ENCODE results near the gene GNG3.

The GNG3 gene

DNA sequence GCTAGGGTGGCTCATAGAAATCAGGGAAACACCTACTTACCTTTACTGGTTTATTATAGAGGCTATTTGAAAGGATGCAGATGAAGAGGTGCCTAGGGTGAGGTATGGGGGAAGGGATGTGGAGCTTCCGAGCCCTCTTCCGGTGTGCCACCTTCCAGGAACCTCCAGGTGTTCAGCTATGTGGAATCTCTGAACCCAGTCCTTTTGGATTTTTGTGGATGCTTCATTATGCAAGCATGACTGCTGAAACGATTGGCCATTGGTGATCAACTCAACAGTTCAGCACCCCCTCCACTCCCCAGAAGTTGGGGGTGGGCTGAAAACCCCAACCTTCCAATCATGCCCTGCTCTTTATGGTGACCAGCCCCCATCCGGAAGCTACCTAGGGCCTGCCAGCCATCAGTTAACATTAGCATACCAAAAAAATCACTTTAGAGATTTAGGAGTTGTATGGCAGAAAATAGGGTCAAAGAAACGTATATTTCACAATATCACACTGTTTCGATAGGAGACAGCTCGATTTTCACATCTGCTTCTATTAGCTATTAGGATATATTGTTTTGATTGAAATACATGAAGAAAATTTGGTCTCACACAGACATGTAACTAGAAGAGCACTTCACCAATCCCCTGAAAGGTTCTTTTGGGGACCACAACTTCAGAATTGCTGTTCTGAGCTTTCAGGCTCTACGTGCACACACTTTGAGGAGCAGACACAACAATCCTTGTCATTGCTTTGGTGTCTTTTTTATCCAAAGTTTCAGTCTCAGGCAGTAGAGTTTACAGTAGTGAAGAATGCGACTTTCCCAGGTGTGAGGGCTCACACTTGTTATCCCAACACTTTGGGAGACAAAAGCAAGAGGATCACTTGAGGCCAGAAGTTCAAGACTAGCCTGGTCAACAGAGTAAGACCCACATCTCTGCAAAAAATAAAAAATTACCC is 50.6 kb downstream of the GNG3 start:
- Histone ChIP-seq H3K4me2 (ENCODE audit: low read length) (no peak overlapping the region), H3K4me3 (ENCODE audit: low read length) (no peak overlapping the region)
- no peak for TF ChIP-seq EZH2phosphoT487 (IDR thresholded peaks at IDR 0.05; ENCODE audit: borderline replicate concordance, low read length)
- TF ChIP-seq, protein P1, sequence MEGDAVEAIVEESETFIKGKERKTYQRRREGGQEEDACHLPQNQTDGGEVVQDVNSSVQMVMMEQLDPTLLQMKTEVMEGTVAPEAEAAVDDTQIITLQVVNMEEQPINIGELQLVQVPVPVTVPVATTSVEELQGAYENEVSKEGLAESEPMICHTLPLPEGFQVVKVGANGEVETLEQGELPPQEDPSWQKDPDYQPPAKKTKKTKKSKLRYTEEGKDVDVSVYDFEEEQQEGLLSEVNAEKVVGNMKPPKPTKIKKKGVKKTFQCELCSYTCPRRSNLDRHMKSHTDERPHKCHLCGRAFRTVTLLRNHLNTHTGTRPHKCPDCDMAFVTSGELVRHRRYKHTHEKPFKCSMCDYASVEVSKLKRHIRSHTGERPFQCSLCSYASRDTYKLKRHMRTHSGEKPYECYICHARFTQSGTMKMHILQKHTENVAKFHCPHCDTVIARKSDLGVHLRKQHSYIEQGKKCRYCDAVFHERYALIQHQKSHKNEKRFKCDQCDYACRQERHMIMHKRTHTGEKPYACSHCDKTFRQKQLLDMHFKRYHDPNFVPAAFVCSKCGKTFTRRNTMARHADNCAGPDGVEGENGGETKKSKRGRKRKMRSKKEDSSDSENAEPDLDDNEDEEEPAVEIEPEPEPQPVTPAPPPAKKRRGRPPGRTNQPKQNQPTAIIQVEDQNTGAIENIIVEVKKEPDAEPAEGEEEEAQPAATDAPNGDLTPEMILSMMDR (IDR thresholded peaks at IDR 0.05; ENCODE audit: low read depth, low read length, poor library complexity, severe bottlenecking): no peak

More for the DNA sequence above, 50.6 kb downstream of the GNG3 start:
- Histone ChIP-seq H3K4me1 (ENCODE audit: control insufficient read depth, low read length) (peaks cover 23% of the 10 kb centered on the region), H3K9me2 (replicated peaks; ENCODE audit: control insufficient read depth, low read length) (no peaks in the 10 kb centered on the region), H3K27me3 (ENCODE audit: control insufficient read depth, low read length) (no peaks in the 10 kb centered on the region), H3K27ac (ENCODE audit: low read depth, low read length) (no peak overlapping the region), H3K79me2 (ENCODE audit: control insufficient read depth, low read length) (peaks cover 21% of the 10 kb centered on the region), H3F3A (ENCODE audit: control insufficient read depth, insufficient read depth) (peaks cover 3% of the 10 kb centered on the region; the same call in 1 of the 2 replicates), H4K20me1 (ENCODE audit: control insufficient read depth, insufficient read depth, low read depth, low read length) (no peaks in the 10 kb centered on the region), H3K36me3 (ENCODE audit: control insufficient read depth, low read length) (peaks cover 13% of the 10 kb centered on the region), H3K9me3 (ENCODE audit: control insufficient read depth, insufficient read depth, low read length) (no peaks in the 10 kb centered on the region)

Data from DOHH2 (cell line).